Left ventricle myocardium inferior (tissue), 1 donor: ENCODE data around the gene ATG4B. TPM values are rescaled to one million over a fixed set of nuclear protein-coding genes. Genes with fewer than 3 reads are reported as not detected.
A peak's percentile ranks its signal among the peaks of the same experiment; 100 is the strongest.

Experiments used
- DNase-seq: peaks from one replicate; pipeline ENCODE4 v3.0.0-alpha.2; 2020
- H3K27ac ChIP-seq: fragments of 200-600 bp; replicated peaks from 2 replicates; pipeline ENCODE4 v1.8.0; 2021
- H3K27me3 ChIP-seq: fragments of 200-600 bp; 2 replicates; pipeline ENCODE4 v1.8.0; 2021; ENCODE audit warnings: low read depth
- H3K36me3 ChIP-seq: fragments of 200-600 bp; 2 replicates; pipeline ENCODE4 v1.8.0; 2021
- H3K4me1 ChIP-seq: fragments of 200-600 bp; 2 replicates; pipeline ENCODE4 v1.8.0; 2021
- H3K4me3 ChIP-seq: fragments of 200-600 bp; 2 replicates; pipeline ENCODE4 v1.8.0; 2021; ENCODE audit warnings: mild to moderate bottlenecking, moderate library complexity
- H3K9me3 ChIP-seq: fragments of 200-600 bp; replicated peaks from 2 replicates; pipeline ENCODE4 v1.8.0; 2021
- CTCF ChIP-seq: fragments of 200-600 bp; IDR thresholded peaks from 2 replicates; pipeline ENCODE4 v1.8.0; 2021; ENCODE audit warnings: antibody characterized with exemption, mild to moderate bottlenecking, borderline replicate concordance
- intact Hi-C: fragments of 100-400 bp; cut with micrococcal nuclease; formaldehyde crosslinking; loops from one replicate; pipeline ENCODE4 v1.11.0; 2022
- total RNA-seq: library from RNA; stranded (reverse); fragmentation: NEBNext Ultra II Directional; extraction: Animal tissue kit (Norgen Biotek cat#: 25700); gene quantifications from one replicate; pipeline ENCODE4 v1.2.1, GENCODE V29; 2021
- donor health status: DM: no; HTN: yes; CAD: no; lungs with severe emphysema.

The ATG4B gene
- total RNA-seq, 1 donor from 2014 or later: 39.9 TPM

- DNase-seq: no peak
- no peaks in the 10 kb centered on the region for H3K9me3 ChIP-seq
- no peak for TF ChIP-seq CTCF
- no peaks in the 10 kb centered on the region for H3K27me3 ChIP-seq
- intact Hi-C loops: no loop called here
- H3K4me3 ChIP-seq: peak overlapping the region; percentile 59
- H3K36me3 ChIP-seq: no peaks in the 10 kb centered on the region
- peaks cover 62% of the 10 kb centered on the region for H3K4me1 ChIP-seq
- peak overlapping the region; percentile 91 for H3K27ac ChIP-seq
These were observed 21.0 kb upstream of the ATG4B start for GRCh38 chr2:241616168-241617125.

- no peaks in the 10 kb centered on the region for H3K27me3 ChIP-seq
- peak overlapping the region; percentile 91 for H3K27ac ChIP-seq
- no peak for TF ChIP-seq CTCF
- no peaks in the 10 kb centered on the region for H3K9me3 ChIP-seq
- H3K4me1 ChIP-seq: peaks cover 54% of the 10 kb centered on the region
- H3K4me3 ChIP-seq: peak overlapping the region; percentile 59
- intact Hi-C loops: no loop called here
- DNase-seq: peak; percentile 71
- no peaks in the 10 kb centered on the region for H3K36me3 ChIP-seq
These were observed 19.9 kb upstream of the ATG4B start for GRCh38 chr2:241617431-241618154.

- DNase-seq: no peak
- Histone ChIP-seq H3K4me1 (peaks cover 48% of the 10 kb centered on the region), H3K36me3 (no peaks in the 10 kb centered on the region), H3K9me3 (no peaks in the 10 kb centered on the region), H3K27me3 (no peaks in the 10 kb centered on the region), H3K27ac (peak overlapping the region; percentile 91), H3K4me3 (peak overlapping the region; percentile 59)
- intact Hi-C loops: no loop called here
- TF ChIP-seq CTCF: no peak
These were observed 19.1 kb upstream of the ATG4B start for GRCh38 chr2:241618296-241618805.

GRCh38 chr2:241618829-241619228 lies 18.7 kb upstream of the ATG4B start:
- Histone ChIP-seq H3K27me3 (no peaks in the 10 kb centered on the region), H3K36me3 (no peaks in the 10 kb centered on the region), H3K4me3 (no peak overlapping the region), H3K27ac (peak overlapping the region; percentile 91), H3K9me3 (no peaks in the 10 kb centered on the region), H3K4me1 (peaks cover 43% of the 10 kb centered on the region)
- TF ChIP-seq CTCF: no peak
- DNase-seq: no peak
- intact Hi-C loops: no loop called here

GRCh38 chr2:241619597-241620418 lies 17.7 kb upstream of the ATG4B start:
- H3K4me1 ChIP-seq: peaks cover 41% of the 10 kb centered on the region
- no peak overlapping the region for H3K4me3 ChIP-seq
- no peaks in the 10 kb centered on the region for H3K27me3 ChIP-seq
- no peak for DNase-seq
- H3K36me3 ChIP-seq: no peaks in the 10 kb centered on the region
- intact Hi-C loops: no loop called here
- no peaks in the 10 kb centered on the region for H3K9me3 ChIP-seq
- peak overlapping the region; percentile 91 for H3K27ac ChIP-seq
- TF ChIP-seq CTCF: no peak
